CD4-positive, alpha-beta memory T cell (primary cell): ENCODE data around the gene TMEM171. TPM values are rescaled to one million over a fixed set of nuclear protein-coding genes. Genes with fewer than 3 reads are reported as not detected.

ENCODE experiments used
- CTCF ChIA-PET: fragments of 350-600 bp; sonication (Branson Sonifier 250); formaldehyde crosslinking; loops from one replicate; lab custom pipeline; 2021; ENCODE audit warnings: inconsistent platforms; ENCODE audit not compliant: partially characterized antibody; lab: Charles Lee
- POLR2A ChIA-PET: fragments of 350-600 bp; sonication (Branson Sonifier 250); formaldehyde crosslinking; loops from one replicate; lab custom pipeline; 2021; ENCODE audit not compliant: partially characterized antibody; lab: Charles Lee
- DNase-seq, 5 donors: peaks; one replicate each; pipeline versions ENCODE4 v3.0.0 to v3.0.0-alpha.2; 2020 to 2022; ENCODE audit warnings: mixed read lengths in 1 of 5
- H3K27ac ChIP-seq: one replicate; pipeline ENCODE4 v1.7.0; 2013; ENCODE audit warnings: low read depth, low read length
- H3K27me3 ChIP-seq: 2 replicates; pipeline ENCODE4 v1.7.0; 2013; ENCODE audit warnings: mild to moderate bottlenecking, low read length, moderate library complexity; ENCODE audit not compliant: insufficient read depth
- H3K36me3 ChIP-seq: 2 replicates; pipeline ENCODE4 v1.7.0; 2013; ENCODE audit warnings: mild to moderate bottlenecking, low read length, moderate library complexity; ENCODE audit not compliant: insufficient read depth
- H3K4me1 ChIP-seq: 2 replicates; pipeline ENCODE4 v1.7.0; 2013; ENCODE audit warnings: mild to moderate bottlenecking, low read length, moderate library complexity; ENCODE audit not compliant: insufficient read depth
- H3K4me3 ChIP-seq, 2 donors: one replicate each; pipeline ENCODE4 v1.7.0; 2013; ENCODE audit warnings: low read length in 2 of 2, mild to moderate bottlenecking in 1 of 2
- H3K9me3 ChIP-seq, 2 donors: one replicate each; pipeline ENCODE4 v1.7.0; 2013; ENCODE audit warnings: low read length in 2 of 2, control low read depth in 1 of 2; ENCODE audit not compliant: control insufficient read depth in 1 of 2
- H3K27ac Mint-ChIP-seq, 7 donors: one replicate each; pipeline ENCODE4 v1.8.0; 2020 to 2021; ENCODE audit warnings: mixed read lengths in 7 of 7, mild to moderate bottlenecking in 6 of 7, inconsistent platforms in 3 of 7, moderate library complexity in 3 of 7
- H3K27me3 Mint-ChIP-seq, 2 donors: one replicate each; pipeline ENCODE4 v1.8.0; 2020 to 2021; ENCODE audit warnings: mixed read lengths in 2 of 2
- H3K36me3 Mint-ChIP-seq, 2 donors: one replicate each; pipeline ENCODE4 v1.8.0; 2020 to 2021; ENCODE audit warnings: mixed read lengths in 2 of 2, inconsistent platforms in 1 of 2, mild to moderate bottlenecking in 1 of 2
- H3K4me1 Mint-ChIP-seq, 4 donors: one replicate each; pipeline ENCODE4 v1.8.0; 2020 to 2021; ENCODE audit warnings: mixed read lengths in 4 of 4, mild to moderate bottlenecking in 1 of 4
- H3K4me3 Mint-ChIP-seq, 8 donors: one replicate each; pipeline ENCODE4 v1.8.0; 2020 to 2021; ENCODE audit warnings: mixed read lengths in 8 of 8, mild to moderate bottlenecking in 7 of 8, moderate library complexity in 6 of 8, inconsistent platforms in 3 of 8
- H3K9me3 Mint-ChIP-seq, 8 donors: one replicate each; pipeline ENCODE4 v1.8.0; 2020 to 2021; ENCODE audit warnings: mixed read lengths in 8 of 8, mild to moderate bottlenecking in 5 of 8, inconsistent platforms in 3 of 8, moderate library complexity in 1 of 8
- intact Hi-C: fragments of 100-400 bp; cut with micrococcal nuclease; formaldehyde crosslinking; loops from one replicate; pipeline ENCODE4 v1.15.1; 2023
- polyA plus RNA-seq, 2 donors: library from polyadenylated mRNA; unstranded; fragments of 300-500 nt; fragmentation: Illumina TruSeq; gene quantifications; one replicate each; pipeline ENCODE4 v1.2.3, GENCODE V29; 2021
- total RNA-seq, 2 experiments: library from RNA; stranded (reverse); gene quantifications; one replicate each; pipeline ENCODE4 v1.2.3, GENCODE V29; 2021

TMEM171 gene
- total and polyA plus RNA-seq, 4 experiments from 2014 or later = 0.35 to 1.3 (median 0.52) TPM

DNA sequence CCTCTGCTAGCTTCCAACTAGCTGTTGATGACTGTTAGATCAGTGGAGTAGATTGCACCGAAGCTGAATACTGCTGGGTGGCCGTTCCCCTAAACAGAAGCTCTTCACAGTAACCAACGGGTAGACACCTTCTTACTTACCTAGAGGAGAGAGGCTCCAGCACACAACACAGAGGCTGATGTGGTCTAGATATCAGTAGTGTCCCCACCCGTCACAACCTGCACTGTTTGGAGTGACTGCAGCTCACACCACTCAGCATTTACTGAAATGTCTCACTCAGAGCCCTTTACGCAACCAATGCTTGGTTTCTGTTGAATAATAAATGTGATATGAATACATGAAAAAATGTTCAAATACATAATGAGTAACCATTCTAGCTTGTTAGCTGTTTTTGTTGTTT, 57.9 kb downstream of the TMEM171 start:
- intact Hi-C loops = no loop called here
- CTCF ChIA-PET = interaction anchor here (1.7 kb wide), 1 partner anchor 22 kb away, joined by 4 read pairs; no protein-coding TSS in a partner anchor
- no peak for DNase-seq

DNA sequence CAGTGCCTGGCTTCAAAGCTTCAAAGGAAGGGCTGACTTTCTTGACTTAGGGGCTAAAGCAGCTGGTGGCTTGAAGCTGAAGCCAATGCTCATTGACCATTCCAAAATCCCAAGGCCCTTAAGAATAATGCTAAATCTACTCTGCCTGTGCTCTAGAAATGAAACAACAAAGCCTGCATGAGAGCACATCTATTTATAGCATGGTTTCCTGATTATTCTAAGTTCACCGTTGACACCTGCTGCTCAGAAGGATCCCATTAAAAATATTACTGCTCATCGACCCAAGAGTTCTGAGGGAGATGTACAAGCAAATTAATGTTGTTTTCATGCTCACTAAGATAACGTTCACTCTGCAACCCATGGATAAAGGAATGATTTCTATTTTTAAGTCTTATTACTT, 59.4 kb downstream of the TMEM171 start:
- peaks cover 0 to 10% (median 4%) of the 10 kb centered on the region in 8 donors for H3K9me3 Mint-ChIP-seq
- intact Hi-C loops = no loop called here
- H3K36me3 Mint-ChIP-seq = no peaks in the 10 kb centered on the region
- H3K27me3 ChIP-seq = no peaks in the 10 kb centered on the region
- no peak overlapping the region for H3K27ac Mint-ChIP-seq
- no peak overlapping the region for H3K27ac ChIP-seq
- peaks cover 35 to 50% of the 10 kb centered on the region in 2 donors for H3K27me3 Mint-ChIP-seq
- no peak for DNase-seq
- no peak overlapping the region for H3K4me3 Mint-ChIP-seq
- ChIA-PET POLR2A (no interaction called here), CTCF (interaction anchor here (1.1 kb wide), 1 partner anchor 22 kb away, joined by 3 read pairs; no protein-coding TSS in a partner anchor)
- no peaks in the 10 kb centered on the region for H3K4me1 ChIP-seq
- H3K36me3 ChIP-seq = no peaks in the 10 kb centered on the region
- no peaks in the 10 kb centered on the region for H3K4me1 Mint-ChIP-seq
- no peaks in the 10 kb centered on the region for H3K9me3 ChIP-seq
- no peak overlapping the region for H3K4me3 ChIP-seq

More for the DNA sequence above, 57.9 kb downstream of the TMEM171 start:
- Histone ChIP-seq H3K36me3 (no peaks in the 10 kb centered on the region), H3K27ac (no peak overlapping the region), H3K4me3 (no peak overlapping the region), H3K9me3 (no peaks in the 10 kb centered on the region), H3K27me3 (no peaks in the 10 kb centered on the region), H3K4me1 (no peaks in the 10 kb centered on the region)
- H3K27me3 Mint-ChIP-seq = peaks cover 37 to 59% of the 10 kb centered on the region in 2 donors
- POLR2A ChIA-PET = no interaction called here
- H3K4me1 Mint-ChIP-seq = no peaks in the 10 kb centered on the region
- H3K36me3 Mint-ChIP-seq = no peaks in the 10 kb centered on the region
- peaks cover 0 to 5% (median 0%) of the 10 kb centered on the region in 8 donors for H3K9me3 Mint-ChIP-seq
- no peak overlapping the region for H3K4me3 Mint-ChIP-seq
- H3K27ac Mint-ChIP-seq = no peak overlapping the region

GRCh38 chr5:73180566-73180965, 60.2 kb downstream of the TMEM171 start:
- no peaks in the 10 kb centered on the region for H3K36me3 ChIP-seq
- H3K4me3 ChIP-seq = no peak overlapping the region
- H3K27me3 Mint-ChIP-seq = peaks cover 39 to 44% of the 10 kb centered on the region in 2 donors
- H3K27me3 ChIP-seq = no peaks in the 10 kb centered on the region
- ChIA-PET POLR2A (no interaction called here), CTCF (no interaction called here)
- H3K27ac Mint-ChIP-seq = no peak overlapping the region
- H3K36me3 Mint-ChIP-seq = no peaks in the 10 kb centered on the region
- H3K9me3 Mint-ChIP-seq = peaks cover 0 to 12% (median 9%) of the 10 kb centered on the region in 8 donors
- H3K27ac ChIP-seq = no peak overlapping the region
- intact Hi-C loops = no loop called here
- no peaks in the 10 kb centered on the region for H3K9me3 ChIP-seq
- H3K4me1 ChIP-seq = no peaks in the 10 kb centered on the region
- H3K4me1 Mint-ChIP-seq = no peaks in the 10 kb centered on the region
- H3K4me3 Mint-ChIP-seq = no peak overlapping the region
- no peak for DNase-seq

Other genes starting within 250 kb of the TMEM171 start
- gene FCHO2, start 164.5 kb upstream of the TMEM171 start, total RNA-seq = 1 to 10 TPM; 6.1 to 6.3 TPM
- gene FCHO2, start 164.5 kb upstream of the TMEM171 start, polyA plus RNA-seq = 1 to 10 TPM; 1.4 to 2.5 TPM
- not detected for gene TMEM174, start 52.6 kb downstream of the TMEM171 start, total RNA-seq
- gene TMEM174, start 52.6 kb downstream of the TMEM171 start, polyA plus RNA-seq = not detected